Thyroid gland (tissue), 4 donors: ENCODE measurements around the gene KISS1R. TPM values are rescaled to one million over a fixed set of nuclear protein-coding genes. Genes with fewer than 3 reads are reported as not detected.

Source experiments
- DNase-seq, 2 donors: peaks; one replicate each; pipeline ENCODE4 v3.0.0-alpha.2; 2019
- H3K27ac ChIP-seq, 3 donors: fragments of 200-600 bp; sonication (generic); 1 replicate in 2 of 3; 2 replicates in 1 of 3; pipeline ENCODE4 v1.5.1; 2016 to 2019; ENCODE audit warnings: mild to moderate bottlenecking in 1 of 3, moderate library complexity in 1 of 3
- H3K27me3 ChIP-seq: fragments of 200-600 bp; sonication (generic); one replicate; pipeline ENCODE4 v1.5.1; 2019
- H3K36me3 ChIP-seq, 2 donors: fragments of 200-600 bp; sonication (generic); one replicate each; pipeline ENCODE4 v1.5.1; 2016 to 2019
- H3K4me1 ChIP-seq, 2 donors: fragments of 200-600 bp; sonication (generic); one replicate each; pipeline ENCODE4 v1.5.1; 2017 to 2019
- H3K4me3 ChIP-seq, 3 donors: fragments of 200-600 bp; sonication (generic); replicated peaks in 1 of 3; 1 replicate in 2 of 3; 2 replicates in 1 of 3; pipeline ENCODE4 v1.5.1; 2016; ENCODE audit warnings: mild to moderate bottlenecking in 1 of 3
- H3K9me3 ChIP-seq: fragments of 200-600 bp; sonication (generic); one replicate; pipeline ENCODE4 v1.5.1; 2017
- CTCF ChIP-seq, 6 experiments: fragments of 200-600 bp in 3 of 6; fragments of 450-650 bp in 3 of 6; sonication (generic) in 3 of 6; IDR thresholded peaks; one replicate each; pipeline ENCODE4 v1.5.1; 2016 to 2019; ENCODE audit warnings: antibody characterized with exemption in 6 of 6, mild to moderate bottlenecking in 2 of 6, inconsistent platforms in 1 of 6, moderate library complexity in 1 of 6
- POLR2A ChIP-seq, 2 donors: fragments of 450-650 bp; IDR thresholded peaks; one replicate each; pipeline ENCODE4 v1.6.1; 2017; ENCODE audit warnings: antibody characterized with exemption in 2 of 2, mild to moderate bottlenecking in 2 of 2, moderate library complexity in 1 of 2
- WGBS, 2 donors: methylation state at CpG; one replicate each; pipeline ENCODE4 v1.1.5; 2017; 5-methylcytosine and 5-hydroxymethylcytosine counted together
- intact Hi-C: fragments of 100-400 bp; cut with DNase I; formaldehyde crosslinking; loops from one replicate; pipeline ENCODE4 v1.15.1; 2023
- small RNA-seq: library from RNA; depleted of rRNA; stranded (forward); fragments of <200 nt; gene quantifications from one replicate; pipeline ENCODE3, GENCODE V24; 2016
- total RNA-seq, 4 donors: library from RNA; depleted of rRNA; stranded (reverse); fragments of >200 nt; gene quantifications; one replicate each; pipeline ENCODE4 v1.2.3, GENCODE V29; 2016

The KISS1R gene
- total RNA-seq, 4 donors from 2014 or later: not detected

GRCh38 chr19:964761-965694, 47.9 kb downstream of the KISS1R start:
- no peaks in the 10 kb centered on the region for H3K9me3 ChIP-seq
- intact Hi-C loops: no loop called here
- peaks cover 0 to 14% of the 10 kb centered on the region in 2 donors for H3K36me3 ChIP-seq
- no peak overlapping the region for H3K4me3 ChIP-seq
- 97 to 99% methylated on average over 17 to 19 of the region's 19 CpGs for WGBS, 2 donors
- no peak overlapping the region for H3K27ac ChIP-seq
- no peak for TF ChIP-seq CTCF (IDR thresholded peaks at IDR 0.05)
- TF ChIP-seq POLR2A (IDR thresholded peaks at IDR 0.05): no peak
- H3K4me1 ChIP-seq: no peaks in the 10 kb centered on the region
- no peak for DNase-seq
- no peaks in the 10 kb centered on the region for H3K27me3 ChIP-seq

- no peak for DNase-seq
- Histone ChIP-seq H3K27ac (no peak overlapping the region), H3K27me3 (no peaks in the 10 kb centered on the region), H3K4me3 (no peak overlapping the region), H3K4me1 (no peaks in the 10 kb centered on the region), H3K36me3 (peaks cover 6 to 24% of the 10 kb centered on the region in 2 donors), H3K9me3 (no peaks in the 10 kb centered on the region)
- intact Hi-C loops: no loop called here
- 89 to 96% methylated on average over 14 to 17 of the region's 17 CpGs for WGBS, 2 donors
- TF ChIP-seq POLR2A (IDR thresholded peaks at IDR 0.05) (no peak), CTCF (IDR thresholded peaks at IDR 0.05) (no peak)
These were observed 49.5 kb downstream of the KISS1R start for GRCh38 chr19:966485-967088.

Small RNA genes within 50 kb of the gene (small RNA-seq; reads per million reads assigned to genes)
- not detected for gene RNU6-9

Other genes with a start within 250 kb of the KISS1R start
- gene FSTL3, start 240.9 kb upstream of the KISS1R start, total RNA-seq: 10 to 100 TPM; 16.2 to 73.4 (median 62.9) TPM
- gene PRSS57, start 221.9 kb upstream of the KISS1R start, total RNA-seq: not detected
- 10 to 100 TPM; 18.9 to 45.5 (median 27.7) TPM for gene PALM, start 208.4 kb upstream of the KISS1R start, total RNA-seq
- under 1 TPM in 2 of 4 donors, not detected in 2; 0.63 to 0.68 TPM for gene MISP, start 166.2 kb upstream of the KISS1R start, total RNA-seq
- 100 to 1,000 TPM; 161 to 277 (median 199) TPM for gene PTBP1, start 119.9 kb upstream of the KISS1R start, total RNA-seq
- gene PLPPR3, start 95.4 kb upstream of the KISS1R start, total RNA-seq: not detected
- gene AZU1, start 89.5 kb upstream of the KISS1R start, total RNA-seq: not detected
- not detected for gene PRTN3, start 76.3 kb upstream of the KISS1R start, total RNA-seq
- 1 to 10 TPM in 3 of 4 donors, not detected in 1; 1.9 to 2.1 (median 2.1) TPM for gene ELANE, start 65.0 kb upstream of the KISS1R start, total RNA-seq
- 1,000 to 10,000 TPM in 1 of 4 donors, 100 to 1,000 TPM in 3; 339 to 1,037 (median 506) TPM for gene CFD, start 57.7 kb upstream of the KISS1R start, total RNA-seq
- gene MED16, start 24.1 kb upstream of the KISS1R start, total RNA-seq: 10 to 100 TPM; 33.2 to 66.5 (median 54.3) TPM
- gene RNU6-9, start 23.8 kb upstream of the KISS1R start, total RNA-seq: not detected
- 10 to 100 TPM; 29.2 to 45.8 (median 34.9) TPM for gene R3HDM4, start 4.1 kb upstream of the KISS1R start, total RNA-seq
- gene ARID3A, start 8.7 kb downstream of the KISS1R start, total RNA-seq: 1 to 10 TPM; 2.6 to 7.7 (median 3.9) TPM
- 10 to 100 TPM; 15.2 to 73.5 (median 46.8) TPM for gene WDR18, start 67.0 kb downstream of the KISS1R start, total RNA-seq
- gene GRIN3B, start 83.1 kb downstream of the KISS1R start, total RNA-seq: under 1 TPM in 1 of 4 donors, not detected in 3; 0.22 TPM
- 100 to 1,000 TPM; 162 to 238 (median 192) TPM for gene TMEM259, start 103.8 kb downstream of the KISS1R start, total RNA-seq
- gene RNU6-2, start 104.2 kb downstream of the KISS1R start, total RNA-seq: not detected
- gene CNN2, start 109.3 kb downstream of the KISS1R start, total RNA-seq: 10 to 100 TPM; 60.7 to 88.2 (median 82.2) TPM
- 10 to 100 TPM; 15.5 to 58.7 (median 29.8) TPM for gene ABCA7, start 122.8 kb downstream of the KISS1R start, total RNA-seq
- 10 to 100 TPM; 11.5 to 19.8 (median 14.4) TPM for gene ARHGAP45, start 149.8 kb downstream of the KISS1R start, total RNA-seq
- gene POLR2E, start 178.0 kb downstream of the KISS1R start, total RNA-seq: 100 to 1,000 TPM in 3 of 4 donors, 10 to 100 TPM in 1; 87.6 to 264 (median 163) TPM
- 100 to 1,000 TPM; 350 to 485 (median 414) TPM for gene GPX4, start 186.7 kb downstream of the KISS1R start, total RNA-seq